ENCODE data around the gene CD8B2. TPM values are rescaled to one million over a fixed set of nuclear protein-coding genes. Genes with fewer than 3 reads are reported as not detected.

CD8B2 gene
- total RNA-seq, 1 experiment from 2014 or later = not detected

DNA sequence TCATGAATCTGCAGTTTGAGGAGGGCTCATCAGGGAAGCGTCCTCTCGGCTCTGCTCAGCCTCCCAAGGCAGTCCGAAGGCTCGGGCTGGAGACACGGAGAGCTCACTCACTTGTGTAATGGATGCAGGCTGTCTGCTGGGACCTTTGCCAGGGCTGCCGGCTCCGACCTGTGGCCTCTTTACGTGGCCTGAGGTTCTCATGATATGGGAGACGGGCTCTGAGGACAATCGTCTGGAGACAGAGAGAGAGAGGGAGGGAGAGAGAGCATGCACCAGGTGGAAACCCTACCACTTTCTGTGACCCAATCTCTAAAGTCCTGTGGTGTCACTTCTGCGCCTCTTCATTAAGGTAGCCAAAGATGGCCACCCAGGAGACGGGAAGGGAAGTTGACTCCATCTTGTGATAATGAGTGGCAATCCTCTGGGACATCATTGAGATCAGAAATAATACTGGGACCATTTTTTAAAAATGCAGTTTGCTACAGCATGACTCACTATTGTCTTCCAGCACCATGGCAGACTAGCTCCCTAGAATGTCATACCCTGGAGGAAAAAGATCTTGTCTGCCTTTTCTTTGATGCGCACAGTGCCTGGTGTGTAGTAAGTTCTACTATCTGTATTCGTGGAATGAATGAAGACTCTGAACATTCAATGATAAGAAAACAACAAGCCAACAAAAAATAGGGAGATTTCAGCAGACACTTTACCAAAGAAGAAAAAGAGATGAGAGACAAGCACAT lies 60.2 kb downstream of the CD8B2 start:
- no peak for TF ChIP-seq HMGA2 (CRISPR knock-in tag; IDR thresholded peaks at IDR 0.05)
- TF ChIP-seq ZBTB21 (CRISPR knock-in tag; IDR thresholded peaks at IDR 0.05; ENCODE audit: borderline replicate concordance) = no peak
- TF ChIP-seq JUN (CRISPR knock-in tag; IDR thresholded peaks at IDR 0.05) = no peak
- TF ChIP-seq ELF4 (CRISPR knock-in tag; IDR thresholded peaks at IDR 0.05; ENCODE audit: low read depth) = no peak
- TF ChIP-seq, protein P1, sequence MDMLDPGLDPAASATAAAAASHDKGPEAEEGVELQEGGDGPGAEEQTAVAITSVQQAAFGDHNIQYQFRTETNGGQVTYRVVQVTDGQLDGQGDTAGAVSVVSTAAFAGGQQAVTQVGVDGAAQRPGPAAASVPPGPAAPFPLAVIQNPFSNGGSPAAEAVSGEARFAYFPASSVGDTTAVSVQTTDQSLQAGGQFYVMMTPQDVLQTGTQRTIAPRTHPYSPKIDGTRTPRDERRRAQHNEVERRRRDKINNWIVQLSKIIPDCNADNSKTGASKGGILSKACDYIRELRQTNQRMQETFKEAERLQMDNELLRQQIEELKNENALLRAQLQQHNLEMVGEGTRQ (CRISPR knock-in tag; IDR thresholded peaks at IDR 0.05) = no peak
- no peak for TF ChIP-seq RORB (CRISPR knock-in tag; IDR thresholded peaks at IDR 0.05)
- no peak for TF ChIP-seq HMGXB4 (CRISPR knock-in tag; IDR thresholded peaks at IDR 0.05)
- TF ChIP-seq, protein P2, sequence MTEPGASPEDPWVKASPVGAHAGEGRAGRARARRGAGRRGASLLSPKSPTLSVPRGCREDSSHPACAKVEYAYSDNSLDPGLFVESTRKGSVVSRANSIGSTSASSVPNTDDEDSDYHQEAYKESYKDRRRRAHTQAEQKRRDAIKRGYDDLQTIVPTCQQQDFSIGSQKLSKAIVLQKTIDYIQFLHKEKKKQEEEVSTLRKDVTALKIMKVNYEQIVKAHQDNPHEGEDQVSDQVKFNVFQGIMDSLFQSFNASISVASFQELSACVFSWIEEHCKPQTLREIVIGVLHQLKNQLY (CRISPR knock-in tag; IDR thresholded peaks at IDR 0.05) = no peak
- no peak for TF ChIP-seq TP53 (CRISPR knock-in tag; IDR thresholded peaks at IDR 0.05)
- TF ChIP-seq, protein P3, sequence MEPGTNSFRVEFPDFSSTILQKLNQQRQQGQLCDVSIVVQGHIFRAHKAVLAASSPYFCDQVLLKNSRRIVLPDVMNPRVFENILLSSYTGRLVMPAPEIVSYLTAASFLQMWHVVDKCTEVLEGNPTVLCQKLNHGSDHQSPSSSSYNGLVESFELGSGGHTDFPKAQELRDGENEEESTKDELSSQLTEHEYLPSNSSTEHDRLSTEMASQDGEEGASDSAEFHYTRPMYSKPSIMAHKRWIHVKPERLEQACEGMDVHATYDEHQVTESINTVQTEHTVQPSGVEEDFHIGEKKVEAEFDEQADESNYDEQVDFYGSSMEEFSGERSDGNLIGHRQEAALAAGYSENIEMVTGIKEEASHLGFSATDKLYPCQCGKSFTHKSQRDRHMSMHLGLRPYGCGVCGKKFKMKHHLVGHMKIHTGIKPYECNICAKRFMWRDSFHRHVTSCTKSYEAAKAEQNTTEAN (CRISPR knock-in tag; IDR thresholded peaks at IDR 0.05) = no peak
- ChIA-PET CTCF (no interaction called here), POLR2A (no interaction called here)
- Mint-ChIP-seq H3K27me3 (ENCODE audit: low read depth) (no peaks in the 10 kb centered on the region), H3K9me3 (no peaks in the 10 kb centered on the region; the same call in 1 of the 2 replicates), H3K4me1 (no peaks in the 10 kb centered on the region), H3K36me3 (no peaks in the 10 kb centered on the region), H3K27ac (no peak overlapping the region), H3K4me3 (no peak overlapping the region)
- ATAC-seq (no peak), DNase-seq (ENCODE audit: low spot score) (no peak)

DNA sequence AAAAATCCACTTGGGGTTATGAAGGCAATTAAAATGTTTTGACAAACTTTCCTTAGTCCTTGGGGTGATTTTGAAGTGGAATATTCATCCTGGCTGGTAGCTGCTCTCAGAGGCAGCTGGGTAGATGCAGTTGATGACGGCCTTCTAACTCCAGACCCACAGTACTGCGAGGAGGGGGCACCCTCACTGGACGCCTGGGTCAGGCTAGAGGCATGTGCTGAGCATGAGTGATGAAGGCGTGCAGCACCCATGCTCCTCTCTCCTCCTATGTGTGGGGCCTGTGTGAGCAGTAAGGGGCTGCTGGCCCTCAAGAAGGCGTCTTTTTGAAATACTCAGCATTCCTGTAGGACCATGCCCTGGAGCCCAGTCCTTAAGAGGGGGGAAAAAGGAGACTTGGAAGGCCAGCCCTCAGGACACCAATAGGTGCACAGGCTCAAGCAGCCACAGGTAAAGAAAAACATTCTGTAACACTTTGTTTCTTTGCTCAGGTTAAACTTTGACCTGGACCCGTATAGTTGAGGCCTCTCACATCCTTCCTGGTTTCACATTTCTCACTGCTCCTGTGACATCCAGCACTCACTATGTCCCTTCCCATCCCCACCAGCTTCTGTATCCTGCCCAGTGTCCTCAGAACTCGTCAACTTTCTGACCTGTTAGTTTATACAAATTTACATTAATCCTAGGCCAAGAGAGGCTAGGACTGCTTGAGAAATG lies 64.4 kb downstream of the CD8B2 start:
- CTCF ChIA-PET = no interaction called here
- DNase-seq (ENCODE audit: low spot score) = no peak
- Mint-ChIP-seq H3K4me3 (no peak overlapping the region), H3K36me3 (no peaks in the 10 kb centered on the region; the same call in 1 of the 2 replicates), H3K9me3 (peaks cover 11% of the 10 kb centered on the region), H3K27ac (no peak overlapping the region), H3K4me1 (no peaks in the 10 kb centered on the region), H3K27me3 (ENCODE audit: low read depth) (no peaks in the 10 kb centered on the region)
- no peak for ATAC-seq
- POLR2A ChIA-PET = no interaction called here
- TF ChIP-seq ATF6 (CRISPR knock-in tag; IDR thresholded peaks at IDR 0.05) = no peak
- TF ChIP-seq SMAD4 (CRISPR knock-in tag; IDR thresholded peaks at IDR 0.05) = no peak
- no peak for TF ChIP-seq JUN (CRISPR knock-in tag; IDR thresholded peaks at IDR 0.05)
- TF ChIP-seq RORB (CRISPR knock-in tag; IDR thresholded peaks at IDR 0.05) = no peak
- TF ChIP-seq TCF7 (CRISPR knock-in tag; IDR thresholded peaks at IDR 0.05; ENCODE audit: low read depth) = no peak
- TF ChIP-seq PREB (CRISPR knock-in tag; IDR thresholded peaks at IDR 0.05; ENCODE audit: borderline replicate concordance) = no peak
- no peak for TF ChIP-seq CBFB (CRISPR knock-in tag; IDR thresholded peaks at IDR 0.05; ENCODE audit: low read depth)
- no peak for TF ChIP-seq CTCF (IDR thresholded peaks at IDR 0.05)
- no peak for TF ChIP-seq FOXJ3 (CRISPR knock-in tag; IDR thresholded peaks at IDR 0.05; ENCODE audit: borderline replicate concordance)
- TF ChIP-seq HMGA2 (CRISPR knock-in tag; IDR thresholded peaks at IDR 0.05) = no peak
- no peak for TF ChIP-seq ZNF232 (CRISPR knock-in tag; IDR thresholded peaks at IDR 0.05)
- TF ChIP-seq, protein P3 (CRISPR knock-in tag; IDR thresholded peaks at IDR 0.05) = no peak
- TF ChIP-seq GABPB1 (CRISPR knock-in tag; IDR thresholded peaks at IDR 0.05) = no peak
- no peak for TF ChIP-seq ATF2 (CRISPR knock-in tag; IDR thresholded peaks at IDR 0.05; ENCODE audit: borderline replicate concordance, low read depth)
